MM.1S (cell line): ENCODE measurements around the gene CFAP119.
"Not testable (repeated sequence)": the region's sequence is repeated elsewhere in the genome, so short reads cannot be mapped to it uniquely, and the experiment has no call there.

Experiments used
- DNase-seq: peaks from one replicate; pipeline ENCODE4 v3.0.0-alpha.2; 2015
- H2AFZ ChIP-seq: fragments of 300-600 bp; sonication (generic); 2 replicates; pipeline ENCODE4 v1.6.0; 2016; ENCODE audit warnings: antibody characterized with exemption, low read length
- H3F3A ChIP-seq: fragments of 300-600 bp; sonication (generic); 2 replicates; pipeline ENCODE4 v1.6.1; 2016; ENCODE audit warnings: mild to moderate bottlenecking, antibody characterized with exemption, low read length, moderate library complexity, mixed read lengths; ENCODE audit not compliant: insufficient read depth
- H3K27ac ChIP-seq: fragments of 300-600 bp; sonication (generic); 2 replicates; pipeline ENCODE4 v1.5.1; 2016; ENCODE audit warnings: mild to moderate bottlenecking, low read length
- H3K27me3 ChIP-seq: fragments of 300-600 bp; sonication (generic); replicated peaks from 2 replicates; pipeline ENCODE4 v1.6.0; 2016; ENCODE audit warnings: low read length; ENCODE audit not compliant: insufficient read depth
- H3K36me3 ChIP-seq: fragments of 300-600 bp; sonication (generic); replicated peaks from 2 replicates; pipeline ENCODE4 v1.6.1; 2016; ENCODE audit warnings: mild to moderate bottlenecking, low read length, mixed read lengths; ENCODE audit not compliant: insufficient read depth
- H3K4me1 ChIP-seq: fragments of 300-600 bp; sonication (generic); 2 replicates; pipeline ENCODE4 v1.6.1; 2016; ENCODE audit warnings: low read length, mixed read lengths
- H3K4me2 ChIP-seq: fragments of 300-600 bp; sonication (generic); 2 replicates; pipeline ENCODE4 v1.6.0; 2016; ENCODE audit warnings: low read depth, low read length
- H3K4me3 ChIP-seq: fragments of 300-600 bp; sonication (generic); 2 replicates; pipeline ENCODE4 v1.5.1; 2016; ENCODE audit warnings: low read length, mixed read lengths
- H3K79me2 ChIP-seq: fragments of 300-600 bp; sonication (generic); 2 replicates; pipeline ENCODE4 v1.6.1; 2016; ENCODE audit warnings: mixed run types, low read length, mixed read lengths
- H3K9ac ChIP-seq: fragments of 300-600 bp; sonication (generic); 2 replicates; pipeline ENCODE4 v1.6.1; 2016; ENCODE audit warnings: low read length, mixed read lengths
- H3K9me2 ChIP-seq: fragments of 300-600 bp; sonication (generic); replicated peaks from 2 replicates; pipeline ENCODE4 v1.6.1; 2016; ENCODE audit warnings: mild to moderate bottlenecking, low read length, mixed read lengths; ENCODE audit not compliant: insufficient read depth
- H3K9me3 ChIP-seq: fragments of 300-600 bp; sonication (generic); replicated peaks from 2 replicates; pipeline ENCODE4 v1.6.1; 2016; ENCODE audit warnings: mild to moderate bottlenecking, low read length, mixed read lengths; ENCODE audit not compliant: insufficient read depth
- H4K20me1 ChIP-seq: fragments of 300-600 bp; sonication (generic); 2 replicates; pipeline ENCODE4 v1.6.1; 2016; ENCODE audit warnings: mild to moderate bottlenecking, low read length, moderate library complexity, mixed read lengths; ENCODE audit not compliant: insufficient read depth
- CTCF ChIP-seq: fragments of 300-600 bp; sonication (generic); IDR thresholded peaks from 2 replicates; pipeline ENCODE4 v1.5.1; 2016; ENCODE audit warnings: antibody characterized with exemption, low read length, mixed read lengths
- EZH2 ChIP-seq: fragments of 300-600 bp; sonication (generic); optimal IDR thresholded peaks from 2 replicates; pipeline ENCODE3; 2017; ENCODE audit warnings: low read depth, mild to moderate bottlenecking, antibody characterized with exemption, low read length, mixed read lengths
- EZH2phosphoT487 ChIP-seq: fragments of 300-600 bp; sonication (generic); IDR thresholded peaks from 2 replicates; pipeline ENCODE4 v1.6.1; 2018; ENCODE audit warnings: antibody characterized with exemption, low read length

CFAP119 gene

DNA sequence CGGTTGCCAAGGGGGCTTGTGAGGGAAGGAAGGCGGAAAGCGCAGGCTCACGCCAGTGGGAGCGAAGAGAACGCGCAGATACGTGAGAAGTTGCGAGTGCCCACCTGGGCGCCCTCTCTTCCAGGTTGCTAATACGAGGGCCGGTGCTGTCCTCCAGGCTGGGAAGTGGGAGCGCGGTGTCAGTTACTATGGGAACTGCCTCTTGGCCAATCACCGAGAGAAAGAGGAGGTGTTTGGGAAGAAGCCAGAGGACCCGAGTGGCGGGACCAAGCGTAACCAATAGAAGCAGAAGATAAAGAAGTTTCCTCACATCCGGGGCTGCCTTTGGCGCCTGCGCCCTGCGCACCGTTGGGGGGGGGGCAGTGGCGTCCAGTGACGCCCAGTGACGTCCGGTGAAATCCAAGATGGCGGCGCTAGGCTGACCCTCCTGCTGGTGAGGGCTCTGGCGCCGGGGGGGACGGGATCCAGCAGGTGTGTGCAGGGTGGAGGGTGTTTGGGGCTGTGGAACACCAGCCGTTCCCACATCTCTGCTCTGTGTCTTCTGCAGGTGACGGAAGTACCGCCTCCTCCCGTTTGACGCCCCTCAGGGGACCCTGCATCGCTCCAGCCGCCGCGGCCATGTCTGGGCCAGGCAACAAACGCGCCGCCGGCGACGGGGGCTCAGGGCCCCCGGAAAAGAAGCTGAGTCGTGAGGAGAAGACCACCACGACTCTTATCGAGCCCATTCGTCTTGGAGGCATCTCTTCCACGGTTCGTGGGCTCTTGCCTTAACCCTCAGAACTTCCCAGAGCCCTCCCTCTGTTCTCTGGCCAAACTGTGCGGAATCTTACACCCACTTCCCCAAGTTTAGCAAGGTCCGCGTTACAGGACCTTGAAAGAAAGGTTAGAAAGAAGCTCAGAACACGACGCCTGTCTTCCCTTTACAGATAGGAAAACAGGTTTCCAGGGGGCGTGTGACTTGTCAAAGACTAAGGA is at the start of gene CFAP119, which contains the start of gene RNF40:
Gene CFAP119, minus strand, starts transcription at position 135 of the 975 bp plus-strand sequence. CDS start 314 bp downstream, outside the sequence.
Gene RNF40, plus strand, starts transcription at position 395 of the 975 bp plus-strand sequence. Its CDS starts 224 bp downstream, at position 619.
- H3F3A ChIP-seq = no peaks in the 10 kb centered on the region
- peak; percentile 95 for DNase-seq
- peak within 1 kb of the TSS; percentile 83 for H3K4me3 ChIP-seq
- H3K9me2 ChIP-seq = no peaks in the 10 kb centered on the region
- H3K4me1 ChIP-seq = peaks cover 17% of the 10 kb centered on the region
- peak within 1 kb of the TSS; percentile 80 for H3K9ac ChIP-seq
- H3K4me2 ChIP-seq = peak within 1 kb of the TSS; percentile 90
- no peaks in the 10 kb centered on the region for H4K20me1 ChIP-seq
- H3K27me3 ChIP-seq = no peaks in the 10 kb centered on the region
- peaks cover 25% of the 10 kb centered on the region for H3K79me2 ChIP-seq
- no peaks in the 10 kb centered on the region for H3K9me3 ChIP-seq
- peak within 1 kb of the TSS; percentile 35; the same call in 1 of the 2 replicates for H3K27ac ChIP-seq
- TF ChIP-seq CTCF (no peak), EZH2 (no peak), EZH2phosphoT487 (no peak)
- peaks cover 4% of the 10 kb centered on the region; the same call in 1 of the 2 replicates for H3K36me3 ChIP-seq
- H2AFZ ChIP-seq = peak within 1 kb of the TSS; percentile 91

GRCh38 chr16:30809675-30810074 is 47.8 kb upstream of the CFAP119 start:
- not testable (repeated sequence) for H4K20me1 ChIP-seq, H3K4me3 ChIP-seq, H3K27ac ChIP-seq, H3K36me3 ChIP-seq, H3K9ac ChIP-seq, H3K4me1 ChIP-seq, DNase-seq, H3K9me3 ChIP-seq, H3K27me3 ChIP-seq, H3K9me2 ChIP-seq, H2AFZ ChIP-seq, H3K4me2 ChIP-seq, H3K79me2 ChIP-seq
- peaks cover 14% of the 10 kb centered on the region for H3F3A ChIP-seq

- H4K20me1 ChIP-seq, H3K4me1 ChIP-seq, DNase-seq, H3K27me3 ChIP-seq, H3K9ac ChIP-seq, H3K4me2 ChIP-seq, H3K4me3 ChIP-seq, H3K9me3 ChIP-seq, H3K27ac ChIP-seq, H3K9me2 ChIP-seq, H2AFZ ChIP-seq, H3K79me2 ChIP-seq, H3K36me3 ChIP-seq: not testable (repeated sequence)
- peaks cover 14% of the 10 kb centered on the region for H3F3A ChIP-seq
Observed at GRCh38 chr16:30808890-30809426, 47.1 kb upstream of the CFAP119 start.

- H3K9me2 ChIP-seq = no peaks in the 10 kb centered on the region
- no peak overlapping the region for H3K9ac ChIP-seq
- no peaks in the 10 kb centered on the region for H4K20me1 ChIP-seq
- H3K4me1 ChIP-seq = peaks cover 9% of the 10 kb centered on the region
- no peak overlapping the region for H2AFZ ChIP-seq
- no peak overlapping the region for H3K4me2 ChIP-seq
- no peak overlapping the region for H3K27ac ChIP-seq
- H3K79me2 ChIP-seq = no peaks in the 10 kb centered on the region
- H3K36me3 ChIP-seq = no peaks in the 10 kb centered on the region
- no peak for TF ChIP-seq EZH2
- TF ChIP-seq EZH2phosphoT487 = no peak
- TF ChIP-seq CTCF = no peak
- peaks cover 21% of the 10 kb centered on the region for H3F3A ChIP-seq
- H3K27me3 ChIP-seq = no peaks in the 10 kb centered on the region
- no peak overlapping the region for H3K4me3 ChIP-seq
- DNase-seq = no peak
- H3K9me3 ChIP-seq = no peaks in the 10 kb centered on the region
Observed at GRCh38 chr16:30808146-30808545, 46.3 kb upstream of the CFAP119 start.
